K562 (cell line): ENCODE results near the gene HIVEP3. TPM values are rescaled to one million over a fixed set of nuclear protein-coding genes. Genes with fewer than 3 reads are reported as not detected.

Experiments
- GTF2E2 ChIP-seq: fragments of 200-800 bp; sonication (Bioruptor generic); IDR thresholded peaks from 2 replicates; pipeline ENCODE4 v1.6.1; 2016; ENCODE audit warnings: missing genetic modification characterization, missing compliant biosample characterization
- MAFF ChIP-seq: IDR thresholded peaks from 2 replicates; pipeline ENCODE4 v1.6.1; 2012; ENCODE audit warnings: low read length, improper control_type of control experiment
- MGA ChIP-seq: fragments of 450-650 bp; IDR thresholded peaks from 2 replicates; pipeline ENCODE4 v1.6.1; 2016; ENCODE audit warnings: mild to moderate bottlenecking, moderate library complexity
- NR2C1 ChIP-seq, 2 experiments: fragments of 450-650 bp; IDR thresholded peaks; 2 replicates each; pipeline ENCODE4 v1.6.1; 2017; ENCODE audit warnings: mild to moderate bottlenecking in 2 of 2, antibody characterized with exemption in 1 of 2, inconsistent platforms in 1 of 2, missing compliant biosample characterization in 1 of 2, missing genetic modification characterization in 1 of 2
- RREB1 ChIP-seq: fragments of 250-450 bp; sonication (Bioruptor Pico); IDR thresholded peaks from 2 replicates; pipeline ENCODE4 v1.4.0; 2020
- polyA plus RNA-seq, 8 experiments: library from polyadenylated mRNA; depleted of rRNA in 4 of 8; stranded (reverse) in 5 of 8; unstranded in 3 of 8; fragments of >200 nt; fragmentation: Nextera tagmentation in 2 of 8; fragmentation: Illumina TruSeq in 1 of 8; extraction: Ambion mirVana in 2 of 8; extraction: Trizol in 1 of 8; gene quantifications; 2 replicates each; pipeline versions ENCODE4 v1.2.1 to v1.2.3, GENCODE V29; 2011 to 2014; ENCODE audit warnings: inconsistent platforms in 1 of 8, missing spikeins in 1 of 8
- total RNA-seq, 7 experiments: library from RNA; depleted of rRNA in 6 of 7; stranded (reverse); fragments of >200 nt in 6 of 7; fragmentation: Illumina TruSeq in 2 of 7; extraction: Trizol in 2 of 7; gene quantifications; 2 replicates each; pipeline versions ENCODE4 v1.2.1 to v1.2.3, GENCODE V29; 2011 to 2021; ENCODE audit warnings: low replicate concordance in 1 of 7

Gene HIVEP3
- total and polyA plus RNA-seq, 9 of the 15 experiments (the other 6 are each of a cell fraction or from before 2014, with no cell fraction given), result 0.09 to 0.58 (median 0.34) TPM; not detected in 1

GRCh38 chr1:41719590-41719989, 199.1 kb downstream of the HIVEP3 start (continued):
- TF ChIP-seq MGA, result no peak
- no peak for TF ChIP-seq GTF2E2 (tag)
- TF ChIP-seq MAFF, result no peak
- TF ChIP-seq RREB1 (CRISPR knock-in tag), result no peak
- no peak for TF ChIP-seq NR2C1 (IDR thresholded peaks at IDR 0.05)
- no peak for TF ChIP-seq NR2C1 (tag; IDR thresholded peaks at IDR 0.05)
